HUDEP-2 (cell line): ENCODE results near the gene TTF2.

Experiments used
- DNase-seq, 76 experiments: peaks; one replicate each; lab custom pipeline; 2025; ENCODE audit not compliant: unreplicated experiment in 76 of 76; lab: John Stamatoyannopoulos, UW

TTF2 gene

DNA sequence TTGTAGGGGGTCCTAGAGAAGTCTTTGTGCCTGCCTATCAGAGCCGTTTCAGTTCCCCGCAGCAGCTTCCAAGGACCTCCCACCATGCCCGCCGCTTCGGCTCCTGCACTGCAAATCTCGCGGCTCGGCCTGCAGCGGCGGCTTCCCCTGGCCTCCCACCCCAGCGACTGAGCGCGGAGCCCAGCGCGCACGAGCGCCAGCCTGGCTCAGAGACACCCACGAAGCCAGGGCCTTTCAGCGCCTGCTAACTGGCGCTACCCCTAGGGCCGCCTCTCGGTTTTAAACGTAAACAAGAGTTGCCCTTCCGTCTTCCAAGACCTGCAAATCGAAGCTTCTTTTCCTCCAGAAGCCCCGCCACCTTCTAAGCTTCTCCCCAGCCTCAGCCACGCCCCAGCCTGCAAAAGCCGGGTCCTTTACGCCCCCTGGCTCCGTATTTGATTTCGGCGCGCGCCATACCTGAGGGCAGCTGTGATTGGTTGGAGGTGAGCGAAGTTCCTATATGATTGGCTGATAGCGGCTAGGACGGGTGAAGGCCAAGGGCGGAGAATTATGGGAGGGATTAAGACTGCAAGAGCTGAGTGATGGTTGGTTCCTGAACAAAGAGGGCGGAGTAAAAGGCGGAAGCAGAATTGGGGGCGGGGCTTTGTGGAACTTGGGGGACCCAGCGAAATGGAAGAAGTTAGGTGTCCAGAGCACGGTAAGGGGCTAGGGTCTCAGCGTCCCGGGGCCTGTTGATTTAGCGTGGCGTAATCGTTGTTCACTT lies at the start of gene TTF2:
Gene TTF2 (plus strand): TSS at position 649 of the 763 bp plus-strand sequence. CDS start 21 bp downstream, at position 670.
- DNase-seq = peak in 75 of 76 experiments; percentile 72 to 99 (median 95)

GRCh38 chr1:117011334-117011733 lies 48.8 kb upstream of the TTF2 start:
- no peak for DNase-seq

- no peak for DNase-seq
Observed at GRCh38 chr1:117013309-117013858, 46.7 kb upstream of the TTF2 start.

DNA sequence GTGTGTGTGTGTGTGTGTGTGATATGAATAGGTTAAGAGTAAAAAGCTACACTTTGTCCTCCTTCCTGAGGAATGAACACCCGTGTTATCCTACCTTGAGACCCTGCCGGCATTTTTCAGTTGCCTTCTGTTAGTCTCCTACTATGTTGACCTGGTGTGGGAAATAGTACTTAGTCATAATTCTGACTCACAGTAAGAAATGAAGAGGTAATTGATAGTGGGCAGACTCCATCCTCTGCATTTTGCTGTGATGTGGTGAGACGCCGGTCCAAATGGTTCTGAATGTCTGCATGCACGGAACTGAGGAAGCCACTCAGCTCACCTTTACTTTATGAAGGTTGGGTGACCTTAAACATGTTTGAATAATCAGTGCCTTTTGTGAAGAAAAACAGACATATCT lies 45.9 kb upstream of the TTF2 start:
- DNase-seq = no peak

- DNase-seq = no peak
Observed at GRCh38 chr1:117015724-117016123, 44.4 kb upstream of the TTF2 start.

- DNase-seq = no peak
Observed at GRCh38 chr1:117017062-117017461, 43.1 kb upstream of the TTF2 start.

DNA sequence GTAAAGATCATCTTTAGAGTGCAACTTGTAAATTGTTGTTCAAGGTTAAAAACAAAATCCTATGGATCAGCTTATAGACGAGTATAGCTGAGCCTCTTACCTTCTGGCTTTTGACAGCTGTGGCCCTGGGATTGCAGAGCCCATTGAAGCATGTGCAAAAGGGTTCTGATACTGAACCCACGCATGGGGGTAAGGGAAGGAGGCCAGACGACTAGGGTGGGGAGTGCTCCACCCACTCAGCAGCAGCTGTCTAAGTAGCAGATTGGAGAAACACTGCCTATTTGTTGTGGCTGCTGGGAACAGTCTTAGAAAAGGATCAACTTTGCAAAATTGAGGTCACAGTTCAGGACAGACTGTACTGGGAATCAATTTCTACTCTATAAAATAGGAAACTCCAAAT lies 42.5 kb upstream of the TTF2 start:
- no peak for DNase-seq

DNA sequence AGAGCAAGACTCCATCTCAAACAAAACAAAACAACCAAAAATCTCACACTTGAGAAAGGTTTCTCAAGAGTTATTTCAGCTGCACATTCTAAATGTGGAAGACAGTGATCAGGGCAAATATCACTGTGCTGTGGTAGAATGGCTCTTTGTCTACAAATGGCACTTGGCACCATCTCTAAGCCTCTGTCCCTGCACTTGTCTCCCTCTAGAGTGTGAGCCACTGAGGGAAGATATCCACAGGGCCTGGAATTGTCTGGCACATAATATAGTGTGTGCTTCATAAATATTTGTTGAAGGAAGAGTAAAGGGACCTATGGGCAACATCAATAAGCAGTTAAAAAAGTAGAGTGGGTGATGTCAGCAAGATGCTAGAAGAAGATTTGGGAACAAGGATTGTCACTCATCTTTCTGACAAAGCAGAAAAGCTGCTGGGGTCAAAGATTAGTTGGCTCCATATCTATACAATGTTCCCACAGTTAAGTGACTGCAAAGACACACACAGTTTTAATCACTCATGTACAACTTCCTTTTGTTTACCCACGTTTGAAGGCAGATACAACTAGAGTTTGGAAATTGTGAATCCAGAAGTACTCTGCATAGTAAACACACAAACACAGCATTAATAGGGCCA lies 39.5 kb upstream of the TTF2 start:
- DNase-seq = no peak

DNA sequence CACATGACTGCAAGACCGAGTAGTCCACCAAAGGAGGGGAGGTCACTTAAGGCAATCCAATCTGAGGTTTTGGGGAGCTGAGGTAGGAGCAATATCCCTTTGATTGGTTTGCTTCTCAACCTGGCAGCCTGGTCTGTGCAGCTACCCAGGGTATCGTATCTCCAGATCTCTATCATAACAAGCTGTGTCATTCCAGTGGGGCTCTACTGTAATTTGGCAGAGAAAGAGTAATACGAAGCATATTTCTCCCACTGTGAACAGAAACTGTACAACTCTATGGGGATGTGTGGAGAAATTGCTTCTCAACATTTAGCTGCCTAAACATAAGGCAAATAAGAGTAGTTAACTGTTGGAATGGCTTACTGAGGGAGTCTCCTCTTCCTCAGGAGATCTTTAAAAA lies 38.0 kb upstream of the TTF2 start:
- DNase-seq = no peak

- DNase-seq = no peak
Observed at GRCh38 chr1:117025568-117025967, 34.6 kb upstream of the TTF2 start.

- no peak for DNase-seq
Observed at GRCh38 chr1:117026361-117026760, 33.8 kb upstream of the TTF2 start.

- DNase-seq = no peak
Observed at GRCh38 chr1:117029685-117030084, 30.4 kb upstream of the TTF2 start.

- no peak for DNase-seq
Observed at GRCh38 chr1:117030271-117030877, 29.8 kb upstream of the TTF2 start.

DNA sequence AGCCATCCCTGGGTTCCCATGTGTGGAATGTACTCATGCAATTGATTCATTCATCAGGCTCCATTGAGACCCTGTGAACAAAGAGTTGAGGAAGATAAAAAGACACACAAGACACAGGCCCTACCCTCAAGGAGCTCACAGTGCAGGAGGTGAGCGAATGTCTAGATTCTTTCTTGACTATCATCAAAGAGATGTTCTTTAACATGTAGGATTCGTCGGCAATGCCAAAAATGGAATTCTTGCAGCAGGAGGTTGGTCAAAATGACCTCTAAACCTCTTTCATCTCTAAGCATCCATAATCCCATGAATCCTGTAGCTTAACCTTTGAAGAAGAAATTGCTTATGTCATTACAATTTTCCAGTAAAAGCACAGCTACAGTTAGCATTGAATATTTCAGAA lies 27.9 kb upstream of the TTF2 start:
- no peak for DNase-seq

DNA sequence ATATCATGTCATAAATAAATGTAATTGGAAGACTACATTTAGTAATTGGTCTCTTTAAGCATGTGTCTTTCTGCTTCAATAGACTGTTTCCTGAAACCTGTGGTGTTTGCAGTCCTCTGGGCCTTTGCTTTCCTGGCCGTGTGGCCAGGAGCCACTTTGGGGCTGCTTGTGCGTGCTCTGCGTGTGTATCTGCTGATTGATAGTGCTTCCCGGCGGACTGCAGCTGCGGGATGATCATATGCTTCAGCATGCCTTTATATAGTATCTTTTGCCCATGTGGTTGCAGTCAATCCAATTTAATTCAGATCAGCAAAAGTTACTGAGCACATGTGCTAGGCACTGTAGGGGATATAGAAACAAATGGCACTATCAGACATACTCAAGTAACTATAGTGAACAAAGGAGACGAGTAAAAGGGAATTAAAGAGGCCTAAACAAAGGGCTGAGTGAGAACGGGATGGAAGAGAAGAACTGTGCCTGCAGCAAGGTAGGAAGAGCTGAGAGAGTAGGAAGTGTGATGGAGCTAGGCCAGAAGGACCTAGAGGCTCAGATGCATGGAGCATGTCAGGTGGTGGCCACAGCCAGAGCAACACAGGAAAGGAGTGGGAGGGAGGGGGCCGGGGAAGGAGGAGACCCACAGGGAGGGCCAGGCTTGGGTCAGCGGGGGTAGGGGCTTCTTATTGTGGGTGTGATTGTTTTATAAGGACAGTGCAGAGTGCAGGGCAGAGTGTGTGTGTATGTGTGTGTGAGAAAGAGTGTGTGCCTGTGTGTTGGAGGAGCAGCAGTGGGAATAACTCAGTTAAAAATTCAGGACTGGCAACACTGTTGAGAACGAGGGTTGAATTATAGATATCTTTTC lies 27.2 kb upstream of the TTF2 start:
- no peak for DNase-seq

DNA sequence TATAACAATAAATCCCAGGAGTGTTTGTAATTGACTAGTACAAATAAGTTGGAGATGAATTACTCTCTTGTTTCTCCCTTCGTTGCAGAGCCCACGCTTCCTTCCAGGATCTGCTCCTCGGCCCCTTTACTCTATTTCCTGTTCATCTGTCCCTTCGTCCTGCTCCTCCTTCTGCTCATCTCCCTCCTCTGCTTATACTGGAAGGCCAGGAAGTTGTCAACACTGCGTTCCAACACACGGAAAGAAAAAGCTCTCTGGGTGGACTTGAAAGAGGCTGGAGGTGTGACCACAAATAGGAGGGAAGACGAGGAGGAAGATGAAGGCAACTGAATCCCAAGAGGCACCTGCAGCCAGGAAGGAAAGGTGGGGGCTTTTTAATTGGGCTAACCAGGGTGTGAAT lies 26.4 kb upstream of the TTF2 start:
- DNase-seq = no peak

DNA sequence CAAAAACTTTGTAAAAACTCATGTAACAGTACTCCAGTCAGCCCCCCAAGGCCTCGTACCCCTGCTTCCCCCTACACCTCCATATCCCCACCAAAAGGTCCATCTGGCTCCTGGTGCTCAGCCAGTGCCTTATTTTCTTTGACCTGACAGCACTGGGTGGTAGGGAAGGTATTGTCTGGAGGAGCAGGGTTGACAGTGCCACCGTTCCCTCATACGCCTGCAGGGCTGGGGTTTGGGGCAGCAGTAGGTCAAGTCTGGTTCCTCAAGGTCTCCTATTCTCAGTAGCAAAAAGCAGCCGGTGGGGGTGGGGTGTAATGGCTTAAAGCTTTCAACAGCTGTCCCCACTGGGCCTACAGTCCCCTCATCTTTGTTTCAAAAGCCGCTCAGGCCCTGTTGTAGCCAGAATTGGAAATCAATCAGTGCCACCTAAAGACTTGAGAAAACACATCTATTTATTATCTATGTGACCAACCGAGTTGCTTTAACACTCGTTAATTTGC lies 25.3 kb upstream of the TTF2 start:
- no peak for DNase-seq

- no peak for DNase-seq
Observed at GRCh38 chr1:117036018-117036461, 24.1 kb upstream of the TTF2 start.

GRCh38 chr1:117037802-117038201 lies 22.3 kb upstream of the TTF2 start:
- DNase-seq = no peak

- no peak for DNase-seq
Observed at GRCh38 chr1:117038236-117038635, 21.9 kb upstream of the TTF2 start.
